Fibroblast of lung (primary cell): ENCODE data around the gene RAD23B.

Experiments
- EZH2 ChIP-seq: IDR thresholded peaks from 2 replicates; pipeline ENCODE4 v1.5.1; 2012; ENCODE audit warnings: low read length, control low read depth, mild to moderate bottlenecking; ENCODE audit errors: missing control alignments
- TF ChIP-seq, protein P1 (sequence below), 2 donors: IDR thresholded peaks in 1 of 2; conservative IDR thresholded peaks in 1 of 2; 1 replicate in 1 of 2; 2 replicates in 1 of 2; pipeline ENCODE4 v1.5.1; 2011 to 2012; ENCODE audit warnings: low read length in 2 of 2, control low read depth in 1 of 2, inconsistent platforms in 1 of 2, low read depth in 1 of 2, mild to moderate bottlenecking in 1 of 2

DNA sequence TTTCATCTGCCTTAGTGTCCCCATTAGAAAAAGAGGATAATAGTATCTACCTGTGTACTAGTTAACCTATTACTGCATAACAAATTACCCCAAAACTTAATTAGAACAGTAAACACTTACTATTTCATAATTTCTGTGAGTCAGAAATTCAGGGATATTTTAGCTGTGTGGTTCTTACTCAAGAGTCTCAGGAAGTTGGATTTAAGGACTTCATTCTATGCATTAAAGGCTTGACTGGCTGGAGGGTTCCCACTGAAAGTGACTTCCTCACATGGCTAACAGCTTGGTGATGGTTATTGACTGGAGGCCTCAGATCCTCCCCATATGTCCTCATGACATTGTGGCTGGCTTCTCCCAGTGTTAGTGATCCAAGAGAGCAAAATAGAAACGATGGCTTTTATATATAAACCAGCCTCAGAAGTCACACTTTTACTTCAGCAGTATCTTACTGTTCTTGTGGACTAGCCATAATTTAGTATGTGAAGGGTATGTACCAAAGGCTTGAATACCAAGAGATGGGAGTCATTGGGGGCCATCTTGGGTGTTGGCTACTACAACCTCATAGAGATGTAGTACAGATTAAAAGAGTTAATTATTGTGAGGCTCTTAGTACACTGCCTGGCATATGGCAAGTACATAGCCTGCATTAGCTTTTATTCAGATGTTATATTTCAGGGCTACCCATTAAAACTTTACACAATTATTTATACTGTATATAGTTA, 9.9 kb downstream of the RAD23B start:
- TF ChIP-seq, protein P1, sequence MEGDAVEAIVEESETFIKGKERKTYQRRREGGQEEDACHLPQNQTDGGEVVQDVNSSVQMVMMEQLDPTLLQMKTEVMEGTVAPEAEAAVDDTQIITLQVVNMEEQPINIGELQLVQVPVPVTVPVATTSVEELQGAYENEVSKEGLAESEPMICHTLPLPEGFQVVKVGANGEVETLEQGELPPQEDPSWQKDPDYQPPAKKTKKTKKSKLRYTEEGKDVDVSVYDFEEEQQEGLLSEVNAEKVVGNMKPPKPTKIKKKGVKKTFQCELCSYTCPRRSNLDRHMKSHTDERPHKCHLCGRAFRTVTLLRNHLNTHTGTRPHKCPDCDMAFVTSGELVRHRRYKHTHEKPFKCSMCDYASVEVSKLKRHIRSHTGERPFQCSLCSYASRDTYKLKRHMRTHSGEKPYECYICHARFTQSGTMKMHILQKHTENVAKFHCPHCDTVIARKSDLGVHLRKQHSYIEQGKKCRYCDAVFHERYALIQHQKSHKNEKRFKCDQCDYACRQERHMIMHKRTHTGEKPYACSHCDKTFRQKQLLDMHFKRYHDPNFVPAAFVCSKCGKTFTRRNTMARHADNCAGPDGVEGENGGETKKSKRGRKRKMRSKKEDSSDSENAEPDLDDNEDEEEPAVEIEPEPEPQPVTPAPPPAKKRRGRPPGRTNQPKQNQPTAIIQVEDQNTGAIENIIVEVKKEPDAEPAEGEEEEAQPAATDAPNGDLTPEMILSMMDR (conservative IDR thresholded peaks at IDR 0.05 in 1 of 2, IDR thresholded peaks at IDR 0.05 in 1 of 2; ENCODE audit: low read depth in 1 of 2, low read length in 2 of 2), result no peak
- TF ChIP-seq EZH2, result no peak
